SK-N-SH (cell line): ENCODE data around the gene TBCC. TPM values are rescaled to one million over a fixed set of nuclear protein-coding genes. Genes with fewer than 3 reads are reported as not detected.

Experiments used
- CTCF ChIA-PET: fragments of 300-600, 350-600 bp; formaldehyde crosslinking; extraction: SDS; loops from one replicate; lab custom pipeline; 2021; lab: Yijun Ruan, JAX
- POLR2A ChIA-PET: fragments of 350-600 bp; sonication (Branson Sonifier 250); formaldehyde crosslinking; extraction: SDS; loops from one replicate; lab custom pipeline; 2020; ENCODE audit warnings: antibody characterized with exemption, inconsistent platforms; lab: Yijun Ruan, JAX
- DNase-seq: peaks from one replicate; pipeline ENCODE4 v3.0.0; 2012
- H2AFZ ChIP-seq: fragments of 200-600 bp; sonication (generic); 2 replicates; pipeline ENCODE4 v1.8.1; 2016; ENCODE audit warnings: antibody characterized with exemption, mild to moderate bottlenecking, low read depth
- H3F3A ChIP-seq: fragments of 200-600 bp; sonication (generic); replicated peaks from 2 replicates; pipeline ENCODE3; 2016; ENCODE audit warnings: antibody characterized with exemption, mild to moderate bottlenecking; ENCODE audit not compliant: insufficient read depth
- H3K27ac ChIP-seq, 2 experiments: fragments of 200-500 bp in 1 of 2; fragments of 200-600 bp in 1 of 2; sonication (Bioruptor generic) in 1 of 2; sonication (generic), shearing (Covaris generic) in 1 of 2; 2 replicates each; pipeline versions ENCODE4 v1.5.1 to v1.6.1; 2014 to 2016; ENCODE audit warnings: low read depth in 2 of 2, inconsistent platforms in 1 of 2, low read length in 1 of 2, mild to moderate bottlenecking in 1 of 2, mixed read lengths in 1 of 2
- H3K27me3 ChIP-seq: fragments of 200-600 bp; sonication (generic), shearing (Covaris generic); 2 replicates; pipeline ENCODE4 v1.6.1; 2016; ENCODE audit warnings: mixed run types; ENCODE audit not compliant: insufficient read depth
- H3K36me3 ChIP-seq, 2 experiments: fragments of 200-500 bp in 1 of 2; fragments of 200-600 bp in 1 of 2; sonication (Bioruptor generic) in 1 of 2; sonication (generic) in 1 of 2; replicated peaks in 1 of 2; 2 replicates each; pipeline versions ENCODE3 to v1.5.1; 2014 to 2016; ENCODE audit warnings: low read length in 1 of 2, mild to moderate bottlenecking in 1 of 2; ENCODE audit not compliant: insufficient read depth in 2 of 2, control insufficient read depth in 1 of 2
- H3K4me1 ChIP-seq, 2 experiments: fragments of 200-500 bp in 1 of 2; fragments of 200-600 bp in 1 of 2; sonication (Bioruptor generic) in 1 of 2; sonication (generic), shearing (Covaris generic) in 1 of 2; 2 replicates each; pipeline versions ENCODE4 v1.5.1 to v1.6.1; 2014 to 2016; ENCODE audit warnings: low read depth in 1 of 2, low read length in 1 of 2, mixed run types in 1 of 2; ENCODE audit not compliant: insufficient read depth in 2 of 2, control insufficient read depth in 1 of 2
- H3K4me2 ChIP-seq: fragments of 200-600 bp; sonication (generic), shearing (Covaris generic); 2 replicates; pipeline ENCODE4 v1.6.1; 2017; ENCODE audit warnings: mixed run types
- H3K4me3 ChIP-seq, 2 experiments: fragments of 200-500 bp in 1 of 2; fragments of 200-600 bp in 1 of 2; sonication (Bioruptor generic) in 1 of 2; sonication (generic), shearing (Covaris generic) in 1 of 2; 2 replicates each; pipeline versions ENCODE4 v1.5.1 to v1.8.1; 2014 to 2016; ENCODE audit warnings: low read depth in 2 of 2, inconsistent platforms in 1 of 2, low read length in 1 of 2, mild to moderate bottlenecking in 1 of 2, mixed read lengths in 1 of 2, moderate library complexity in 1 of 2
- H3K79me2 ChIP-seq: fragments of 200-600 bp; sonication (generic); 2 replicates; pipeline ENCODE4 v1.8.1; 2017; ENCODE audit warnings: mild to moderate bottlenecking; ENCODE audit not compliant: insufficient read depth
- H3K9ac ChIP-seq: fragments of 200-600 bp; sonication (generic); 2 replicates; pipeline ENCODE4 v1.6.1; 2017; ENCODE audit warnings: mixed run types
- H3K9me2 ChIP-seq: fragments of 200-600 bp; sonication (generic); 2 replicates; pipeline ENCODE4 v1.6.1; 2017; ENCODE audit warnings: mixed run types
- H3K9me3 ChIP-seq: fragments of 200-600 bp; sonication (generic); 2 replicates; pipeline ENCODE4 v1.6.1; 2017; ENCODE audit warnings: mixed run types, mild to moderate bottlenecking, moderate library complexity
- H4K20me1 ChIP-seq: fragments of 200-600 bp; sonication (generic); 2 replicates; pipeline ENCODE4 v1.6.1; 2017; ENCODE audit warnings: mild to moderate bottlenecking, mixed run types; ENCODE audit not compliant: insufficient read depth
- CHD2 ChIP-seq: fragments of 150-350 bp; IDR thresholded peaks from 2 replicates; pipeline ENCODE4 v1.6.1; 2018; ENCODE audit warnings: low read length; ENCODE audit not compliant: partially characterized antibody
- CTCF ChIP-seq: fragments of 200-600 bp; sonication (generic); IDR thresholded peaks from 2 replicates; pipeline ENCODE4 v1.6.1; 2017; ENCODE audit warnings: antibody characterized with exemption, mild to moderate bottlenecking, moderate library complexity
- ELF1 ChIP-seq: IDR thresholded peaks from 2 replicates; pipeline ENCODE4 v1.4.0; 2012
- EP300 ChIP-seq, 2 experiments: IDR thresholded peaks; 2 replicates each; pipeline versions ENCODE4 v1.4.0 to v1.6.1; 2012; ENCODE audit warnings: borderline replicate concordance in 1 of 2, low read depth in 1 of 2, low read length in 1 of 2
- EZH2phosphoT487 ChIP-seq: fragments of 200-600 bp; sonication (generic); IDR thresholded peaks from 2 replicates; pipeline ENCODE4 v1.6.1; 2017; ENCODE audit warnings: low read depth, mixed run types, mild to moderate bottlenecking, antibody characterized with exemption, moderate library complexity, borderline replicate concordance
- FOSL2 ChIP-seq: IDR thresholded peaks from 2 replicates; pipeline ENCODE4 v1.4.0; 2012; ENCODE audit warnings: low read depth, mild to moderate bottlenecking, moderate library complexity, borderline replicate concordance
- FOXJ3 ChIP-seq: sonication (generic); formaldehyde crosslinking; IDR thresholded peaks from 2 replicates; pipeline ENCODE4 v1.5.1; 2020; ENCODE audit warnings: mild to moderate bottlenecking, missing genetic modification reagents
- FOXM1 ChIP-seq: IDR thresholded peaks from 2 replicates; pipeline ENCODE4 v1.4.0; 2012; ENCODE audit warnings: low read depth, mild to moderate bottlenecking
- GABPA ChIP-seq: IDR thresholded peaks from 2 replicates; pipeline ENCODE4 v1.4.0; 2012; ENCODE audit warnings: low read depth, mild to moderate bottlenecking
- IRF3 ChIP-seq: fragments of 150-350 bp; IDR thresholded peaks from 2 replicates; pipeline ENCODE4 v1.6.1; 2016; ENCODE audit warnings: mild to moderate bottlenecking, low read depth, low read length
- JUND ChIP-seq: IDR thresholded peaks from 2 replicates; pipeline ENCODE4 v1.4.0; 2012
- MAX ChIP-seq: IDR thresholded peaks from 2 replicates; pipeline ENCODE4 v1.4.0; 2012; ENCODE audit warnings: low read depth
- NFIC ChIP-seq: IDR thresholded peaks from 2 replicates; pipeline ENCODE4 v1.4.0; 2012; ENCODE audit warnings: borderline replicate concordance
- PBX3 ChIP-seq: IDR thresholded peaks from 2 replicates; pipeline ENCODE4; 2012
- POLR2AphosphoS5 ChIP-seq: IDR thresholded peaks from 2 replicates; pipeline ENCODE4 v1.6.1; 2012; ENCODE audit warnings: low read depth, low read length
- RAD21 ChIP-seq: IDR thresholded peaks from 2 replicates; pipeline ENCODE4 v1.6.1; 2012; ENCODE audit warnings: mild to moderate bottlenecking, low read length
- RCOR1 ChIP-seq: fragments of 150-350 bp; IDR thresholded peaks from 2 replicates; pipeline ENCODE4 v1.6.1; 2017; ENCODE audit warnings: antibody characterized with exemption, low read length
- SMC3 ChIP-seq: IDR thresholded peaks from 2 replicates; pipeline ENCODE4 v1.6.1; 2012; ENCODE audit warnings: low read depth, low read length, improper control_type of control experiment
- TAF1 ChIP-seq: IDR thresholded peaks from 2 replicates; pipeline ENCODE4 v1.6.1; 2012; ENCODE audit warnings: low read depth, mild to moderate bottlenecking, low read length, moderate library complexity, borderline replicate concordance
- USF2 ChIP-seq: fragments of 150-350 bp; IDR thresholded peaks from 2 replicates; pipeline ENCODE4 v1.6.1; 2017; ENCODE audit warnings: antibody characterized with exemption, low read length, low read depth, borderline replicate concordance
- WGBS: methylation state at CpG from one replicate; pipeline ENCODE4 v1.1.6; 2017; ENCODE audit warnings: low lambda C conversion rate; 5-methylcytosine and 5-hydroxymethylcytosine counted together
- polyA plus RNA-seq, 3 experiments: library from polyadenylated mRNA; depleted of rRNA; stranded (reverse); fragments of >200 nt; gene quantifications; 2 replicates each; pipeline ENCODE4 v1.2.3, GENCODE V29; 2012

TBCC gene
- polyA plus RNA-seq, 1 of the 3 experiments (the other 2 are of a cell fraction), result 18.2 TPM

- TF ChIP-seq IRF3 (no peak), JUND (no peak), ELF1 (no peak), CHD2 (no peak), TAF1 (no peak), POLR2AphosphoS5 (no peak), NFIC (no peak), FOXM1 (no peak)
These were observed 13.0 kb upstream of the TBCC start (continued) for GRCh38 chr6:42758756-42759430.

- H3K9me3 ChIP-seq, result no peaks in the 10 kb centered on the region
- CTCF ChIA-PET, result no interaction called here
- POLR2A ChIA-PET, result no interaction called here
These were observed 10.8 kb upstream of the TBCC start for GRCh38 chr6:42756722-42757121.

More at GRCh38 chr6:42756722-42757121, 10.8 kb upstream of the TBCC start:
- H3K9ac ChIP-seq, result no peak overlapping the region
- no peaks in the 10 kb centered on the region for H3F3A ChIP-seq
- no peaks in the 10 kb centered on the region for H3K27me3 ChIP-seq
- H4K20me1 ChIP-seq, result no peaks in the 10 kb centered on the region
- peaks cover 8% of the 10 kb centered on the region; the same call in 1 of the 2 replicates for H3K79me2 ChIP-seq
- 100% methylated on average over 7 of the region's 7 CpGs for WGBS
- H3K4me1 ChIP-seq, result no peaks in the 10 kb centered on the region
- TF ChIP-seq EZH2phosphoT487 (no peak), FOXJ3 (CRISPR knock-in tag) (no peak), GABPA (no peak), RAD21 (no peak), RCOR1 (no peak), CHD2 (no peak), SMC3 (no peak), ELF1 (no peak), JUND (no peak), EP300 (IDR thresholded peaks at IDR 0.05; ENCODE audit: borderline replicate concordance in 1 of 2, low read depth in 1 of 2, low read length in 1 of 2) (no peak), FOSL2 (no peak), CTCF (no peak), TAF1 (no peak), PBX3 (no peak), MAX (no peak), USF2 (no peak)
- no peak overlapping the region for H3K4me3 ChIP-seq
- no peak overlapping the region for H3K27ac ChIP-seq
- H3K9me2 ChIP-seq, result no peaks in the 10 kb centered on the region
- H3K36me3 ChIP-seq, result peaks cover 0 to 2% of the 10 kb centered on the region in 2 experiments
- no peak overlapping the region for H3K4me2 ChIP-seq
- no peak overlapping the region for H2AFZ ChIP-seq
- no peak for DNase-seq
